SK-N-MC (cell line): ENCODE data around the gene CNST.

Experiments
- EZH2 ChIP-seq: fragments of 200-600 bp; sonication (generic); IDR thresholded peaks from one replicate; pipeline ENCODE4 v1.6.1; 2017; ENCODE audit warnings: antibody characterized with exemption
- FOXP2 ChIP-seq: optimal IDR thresholded peaks from 2 replicates; pipeline ENCODE3; 2011; ENCODE audit warnings: mild to moderate bottlenecking, moderate library complexity; ENCODE audit not compliant: insufficient read depth; ENCODE audit errors: extremely low read length, control extremely low read depth
- POLR2AphosphoS5 ChIP-seq: IDR thresholded peaks from 2 replicates; pipeline ENCODE4 v1.6.1; 2012; ENCODE audit warnings: mild to moderate bottlenecking, low read depth, low read length, borderline replicate concordance

GRCh38 chr1:246564839-246565750 is 1.2 kb upstream of the CNST start:
- TF ChIP-seq POLR2AphosphoS5 = no peak
- no peak for TF ChIP-seq EZH2
- no peak for TF ChIP-seq FOXP2
